GM10847 (cell line): ENCODE results near the gene HES4.

Source experiments
- POLR2A ChIP-seq: IDR thresholded peaks from 2 replicates; pipeline ENCODE4 v1.6.1; 2011; ENCODE audit not compliant: insufficient read length; ENCODE audit errors: extremely low read depth

Gene HES4

GRCh38 chr1:1038694-1039093, 38.8 kb upstream of the HES4 start:
- no peak for TF ChIP-seq POLR2A

GRCh38 chr1:1037366-1038327, 37.8 kb upstream of the HES4 start:
- no peak for TF ChIP-seq POLR2A

GRCh38 chr1:1035291-1035943, 35.5 kb upstream of the HES4 start:
- no peak for TF ChIP-seq POLR2A

GRCh38 chr1:1034439-1034781, 34.5 kb upstream of the HES4 start:
- TF ChIP-seq POLR2A, result no peak

- TF ChIP-seq POLR2A, result no peak
These were observed 34.0 kb upstream of the HES4 start for GRCh38 chr1:1033731-1034438.

GRCh38 chr1:1033009-1033587, 33.2 kb upstream of the HES4 start:
- no peak for TF ChIP-seq POLR2A

- TF ChIP-seq POLR2A, result no peak
These were observed 32.5 kb upstream of the HES4 start for GRCh38 chr1:1032424-1032823.

GRCh38 chr1:1031659-1032235, 31.9 kb upstream of the HES4 start:
- no peak for TF ChIP-seq POLR2A

- no peak for TF ChIP-seq POLR2A
These were observed 27.9 kb upstream of the HES4 start for GRCh38 chr1:1027791-1028190.

GRCh38 chr1:1026599-1027413, 26.9 kb upstream of the HES4 start:
- no peak for TF ChIP-seq POLR2A

GRCh38 chr1:1025730-1026129, 25.8 kb upstream of the HES4 start:
- TF ChIP-seq POLR2A, result no peak

- no peak for TF ChIP-seq POLR2A
These were observed 25.1 kb upstream of the HES4 start for GRCh38 chr1:1024771-1025699.

- TF ChIP-seq POLR2A, result no peak
These were observed 24.4 kb upstream of the HES4 start for GRCh38 chr1:1024149-1024770.
